ENCODE results near the gene PLEKHG7. TPM values are rescaled to one million over a fixed set of nuclear protein-coding genes. Genes with fewer than 3 reads are reported as not detected.

Gene PLEKHG7
- total and polyA plus RNA-seq, 4 donors: 0.08 to 0.28 (median 0.13) TPM

GRCh38 chr12:92703786-92704185, 997 bp downstream of the PLEKHG7 start:
- peaks cover 0 to 16% (median 4%) of the 10 kb centered on the region in 4 donors for H3K4me1 ChIP-seq (ENCODE audit: control insufficient read depth in 4 of 4, insufficient read depth in 4 of 4, low read length in 3 of 4)
- 84% methylated on average over 4 of the region's 4 CpGs for whole genome bisulfite sequencing
- no peaks in the 10 kb centered on the region for H3K36me3 ChIP-seq (ENCODE audit: control insufficient read depth in 4 of 4, insufficient read depth in 3 of 4, low read depth in 1 of 4, low read length in 3 of 4)
- DNase-seq (ENCODE audit: low spot score): no peak
- no peaks in the 10 kb centered on the region for H3K9me3 ChIP-seq (ENCODE audit: control insufficient read depth in 4 of 4, low read length in 3 of 4)
- H3K27ac ChIP-seq (ENCODE audit: low read depth in 1 of 2, low read length in 2 of 2): no peak overlapping the region
- no peak overlapping the region for H3K4me3 ChIP-seq (ENCODE audit: low read depth in 1 of 3, low read length in 3 of 3)
- no peaks in the 10 kb centered on the region for H3K27me3 ChIP-seq (ENCODE audit: control insufficient read depth in 4 of 4, insufficient read depth in 4 of 4, low read length in 3 of 4)
- no peak overlapping the region for H3K9ac ChIP-seq (ENCODE audit: low read depth in 1 of 2, low read length in 2 of 2)
- TF ChIP-seq EGR1 (IDR thresholded peaks at IDR 0.05; ENCODE audit: low read depth in 2 of 2) (no peak), HNF4G (IDR thresholded peaks at IDR 0.05) (no peak), CTCF (IDR thresholded peaks at IDR 0.05; ENCODE audit: low read depth, low read length, missing input control) (no peak), JUND (IDR thresholded peaks at IDR 0.05) (no peak), YY1 (IDR thresholded peaks at IDR 0.05) (no peak), FOXA1 (IDR thresholded peaks at IDR 0.05) (no peak), NR2F2 (IDR thresholded peaks at IDR 0.05) (no peak)

GRCh38 chr12:92706594-92706993, 3.8 kb downstream of the PLEKHG7 start:
- DNase-seq (ENCODE audit: low spot score): no peak
- Histone ChIP-seq H3K4me1 (ENCODE audit: control insufficient read depth in 4 of 4, insufficient read depth in 4 of 4, low read length in 3 of 4) (peaks cover 0 to 16% (median 4%) of the 10 kb centered on the region in 4 donors), H3K9me3 (ENCODE audit: control insufficient read depth in 4 of 4, low read length in 3 of 4) (peaks cover 0 to 1% (median 0%) of the 10 kb centered on the region in 4 donors), H3K9ac (ENCODE audit: low read depth in 1 of 2, low read length in 2 of 2) (no peak overlapping the region), H3K36me3 (ENCODE audit: control insufficient read depth in 4 of 4, insufficient read depth in 3 of 4, low read depth in 1 of 4, low read length in 3 of 4) (no peaks in the 10 kb centered on the region), H3K27me3 (ENCODE audit: control insufficient read depth in 4 of 4, insufficient read depth in 4 of 4, low read length in 3 of 4) (no peaks in the 10 kb centered on the region), H3K4me3 (ENCODE audit: low read depth in 1 of 3, low read length in 3 of 3) (no peak overlapping the region), H3K27ac (ENCODE audit: low read depth in 1 of 2, low read length in 2 of 2) (no peak overlapping the region)
- TF ChIP-seq HNF4G (IDR thresholded peaks at IDR 0.05) (no peak), ZBTB33 (IDR thresholded peaks at IDR 0.05) (no peak), TAF1 (conservative IDR thresholded peaks at IDR 0.05) (no peak), REST (IDR thresholded peaks at IDR 0.05) (no peak), EGR1 (IDR thresholded peaks at IDR 0.05; ENCODE audit: low read depth in 2 of 2) (no peak), FOXA2 (IDR thresholded peaks at IDR 0.05) (no peak), HNF4A (conservative IDR thresholded peaks at IDR 0.05) (no peak), GABPA (IDR thresholded peaks at IDR 0.05 in 1 of 2, conservative IDR thresholded peaks at IDR 0.05 in 1 of 2) (no peak), RXRA (IDR thresholded peaks at IDR 0.05) (no peak), ATF3 (IDR thresholded peaks at IDR 0.05) (no peak), NR2F2 (IDR thresholded peaks at IDR 0.05) (no peak), SP1 (IDR thresholded peaks at IDR 0.05) (no peak), JUND (IDR thresholded peaks at IDR 0.05) (no peak), YY1 (IDR thresholded peaks at IDR 0.05) (no peak), CTCF (IDR thresholded peaks at IDR 0.05; ENCODE audit: low read depth, low read length, missing input control) (no peak), FOXA1 (IDR thresholded peaks at IDR 0.05) (no peak)
- 95% methylated on average over 7 of the region's 7 CpGs for WGBS
